Medulla oblongata (tissue), 1 donor: Measurements from ENCODE around the gene LRP2BP.

Experiments used
- DNase-seq: peaks from one replicate; pipeline ENCODE4 v3.0.0-alpha.2; 2015; ENCODE audit errors: extremely low spot score

The LRP2BP gene

DNA sequence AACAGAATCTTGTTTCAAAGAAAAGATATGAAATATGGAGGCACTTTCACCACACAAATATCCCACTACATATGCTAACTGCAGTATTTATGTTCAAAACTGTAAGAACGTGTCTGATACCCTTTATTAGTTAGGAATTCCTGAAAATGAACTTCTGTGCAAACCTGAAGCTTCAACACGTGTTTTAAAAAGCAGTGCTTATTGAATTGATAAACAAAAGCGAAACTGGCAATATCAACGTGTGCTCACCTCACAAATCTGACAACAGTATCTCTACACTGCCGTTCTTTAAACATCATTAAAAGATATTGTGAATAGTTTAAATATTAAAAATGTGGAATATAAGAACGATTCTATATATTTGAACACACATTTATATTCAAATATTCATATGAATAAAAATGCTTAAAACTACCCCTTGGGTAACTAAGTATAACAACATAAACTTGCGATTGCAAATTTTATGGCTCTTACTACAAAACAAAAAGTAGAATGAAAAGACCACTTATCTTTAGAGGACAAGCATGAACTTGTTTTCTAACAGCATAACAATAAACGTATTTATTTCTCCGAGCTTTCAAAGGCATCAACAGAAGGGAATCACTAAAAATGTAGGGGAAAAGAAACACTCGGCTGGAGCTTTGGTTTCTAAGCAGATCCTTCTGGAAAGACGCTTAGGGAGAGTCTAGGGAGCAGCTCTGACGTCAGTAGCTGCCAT, at the start of gene LRP2BP:
LRP2BP (minus strand) TSS at position 687 of the 718 bp plus-strand sequence. CDS start 17,738 bp downstream, outside the sequence.
- peak; percentile 98 for DNase-seq

DNA sequence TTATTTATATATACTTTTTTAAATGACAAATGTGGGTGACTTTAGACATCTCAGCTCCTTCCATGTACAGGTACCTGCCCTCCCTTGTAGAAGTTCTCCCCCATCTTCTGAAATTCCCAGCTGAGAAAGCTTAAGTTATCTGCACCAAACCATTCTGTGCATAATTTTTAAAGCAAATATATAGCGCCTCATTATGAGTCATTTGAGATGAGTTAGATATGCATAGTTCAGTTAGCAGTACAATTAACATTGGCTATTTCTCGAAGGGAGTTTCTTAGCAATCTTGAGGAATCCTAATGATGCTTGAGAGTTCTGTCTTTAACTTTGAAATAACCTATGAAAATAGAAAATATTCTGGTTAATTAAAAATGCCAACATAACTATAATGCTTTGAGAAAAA, 49.5 kb upstream of the LRP2BP start:
- DNase-seq: no peak

DNA sequence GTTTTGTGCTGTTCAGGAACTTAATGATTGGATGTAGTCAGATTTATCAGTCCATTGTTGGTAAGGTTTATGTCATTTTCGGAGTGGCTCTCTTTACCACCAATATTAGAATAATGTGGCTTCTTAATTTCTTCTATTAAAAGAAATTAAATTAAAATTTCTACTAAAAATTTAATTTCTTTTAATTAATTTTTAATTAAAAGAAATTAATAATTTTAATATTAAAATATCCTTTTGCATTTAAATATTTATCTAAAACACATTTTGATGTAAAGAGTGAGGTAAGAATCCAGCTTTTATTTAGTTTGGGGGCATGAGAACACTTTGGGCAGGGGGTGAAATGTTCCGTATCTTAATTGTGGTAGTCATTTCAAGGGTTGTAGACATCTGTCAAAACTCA, 45.8 kb upstream of the LRP2BP start:
- no peak for DNase-seq

DNA sequence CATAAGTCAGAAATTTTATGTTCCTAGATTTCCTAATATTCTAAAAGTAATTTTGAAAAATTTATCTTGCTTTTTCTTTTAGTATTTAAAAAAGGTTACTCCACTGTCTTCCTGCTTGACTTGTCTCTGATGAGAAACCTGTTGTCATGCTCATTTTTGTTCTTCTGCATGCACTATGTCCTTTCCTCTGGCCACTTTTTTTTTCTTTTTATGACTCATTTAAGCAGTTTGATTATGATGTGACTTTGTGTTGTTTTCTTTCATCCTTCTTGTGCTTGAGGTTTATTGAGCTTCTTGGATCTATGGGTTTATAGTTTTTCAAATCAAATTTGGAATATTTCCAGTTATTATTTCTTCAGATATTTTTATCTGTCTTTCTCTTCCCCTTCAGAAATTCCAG, 42.1 kb upstream of the LRP2BP start:
- no peak for DNase-seq

DNA sequence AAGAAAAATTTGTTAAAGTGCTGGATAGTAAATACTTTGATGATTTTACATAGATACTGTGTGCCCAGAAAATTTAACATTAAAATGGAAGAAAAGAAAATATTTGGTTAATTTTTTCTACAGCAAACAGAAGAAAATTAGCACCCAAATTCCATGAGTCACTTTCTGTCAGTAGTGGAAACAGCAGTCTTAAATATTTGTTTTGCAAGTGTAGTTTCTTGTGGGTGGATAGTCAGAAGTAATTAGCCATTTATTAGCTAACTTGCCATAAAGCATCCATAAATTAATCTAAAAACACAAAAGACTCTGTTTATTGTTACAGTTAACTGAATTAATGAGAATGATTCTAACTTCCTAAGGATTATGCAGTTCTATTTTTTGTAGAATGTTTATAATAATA, 39.7 kb upstream of the LRP2BP start:
- DNase-seq: no peak

DNA sequence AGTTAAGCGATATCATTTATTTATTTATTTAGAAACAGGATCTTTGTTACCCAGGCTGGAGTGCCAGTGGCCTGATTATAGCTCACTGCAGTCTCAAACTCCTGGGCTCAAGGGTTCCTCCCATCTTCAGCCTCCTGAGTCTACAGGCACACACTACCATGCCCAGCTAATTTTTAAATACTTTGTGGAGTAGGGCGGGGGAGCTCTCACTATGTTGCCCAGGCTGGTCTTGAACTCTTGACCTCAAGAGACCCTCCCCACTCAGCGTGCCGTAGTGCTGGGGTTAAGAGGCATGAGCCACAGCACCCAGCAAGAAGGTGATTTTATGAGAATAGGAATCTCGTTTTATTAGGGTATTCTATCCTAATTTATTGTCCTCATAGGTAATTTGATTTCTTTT, 33.9 kb upstream of the LRP2BP start:
- DNase-seq: no peak

DNA sequence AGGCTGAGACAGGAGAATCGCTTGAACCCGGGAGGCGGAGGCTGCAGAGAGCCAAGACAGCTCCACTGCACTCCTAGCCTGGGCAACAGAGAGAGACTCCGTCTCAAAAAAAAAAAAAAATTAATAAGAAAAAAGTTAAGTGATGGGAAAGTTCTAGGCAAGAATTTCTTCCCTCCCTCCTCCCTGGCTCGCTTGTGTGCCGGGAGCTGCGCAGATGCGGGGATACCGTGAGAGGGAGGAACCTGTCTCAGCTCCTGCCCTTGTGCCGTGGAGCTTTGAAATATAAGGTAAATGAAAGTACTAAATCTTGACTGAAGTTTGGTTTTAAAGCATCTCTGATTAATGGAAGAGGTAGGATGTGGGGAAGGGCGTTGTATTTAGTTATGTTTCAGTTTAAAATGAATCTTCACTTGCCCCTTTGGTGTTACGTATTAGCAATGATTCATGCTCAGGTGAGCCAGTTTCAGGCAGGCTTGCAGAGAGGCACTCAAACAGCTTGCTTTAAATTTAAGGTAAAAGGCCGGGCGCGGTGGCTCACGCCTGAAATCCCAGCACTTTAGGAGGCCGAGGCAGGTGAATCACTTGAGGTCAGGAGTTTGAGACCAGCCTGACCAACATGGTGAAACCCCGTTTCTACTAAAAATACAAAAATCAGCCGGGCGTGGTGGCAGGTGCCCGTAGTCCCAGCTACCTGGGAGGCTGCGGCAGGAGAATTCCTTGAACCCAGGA, 31.4 kb upstream of the LRP2BP start:
- no peak for DNase-seq

DNA sequence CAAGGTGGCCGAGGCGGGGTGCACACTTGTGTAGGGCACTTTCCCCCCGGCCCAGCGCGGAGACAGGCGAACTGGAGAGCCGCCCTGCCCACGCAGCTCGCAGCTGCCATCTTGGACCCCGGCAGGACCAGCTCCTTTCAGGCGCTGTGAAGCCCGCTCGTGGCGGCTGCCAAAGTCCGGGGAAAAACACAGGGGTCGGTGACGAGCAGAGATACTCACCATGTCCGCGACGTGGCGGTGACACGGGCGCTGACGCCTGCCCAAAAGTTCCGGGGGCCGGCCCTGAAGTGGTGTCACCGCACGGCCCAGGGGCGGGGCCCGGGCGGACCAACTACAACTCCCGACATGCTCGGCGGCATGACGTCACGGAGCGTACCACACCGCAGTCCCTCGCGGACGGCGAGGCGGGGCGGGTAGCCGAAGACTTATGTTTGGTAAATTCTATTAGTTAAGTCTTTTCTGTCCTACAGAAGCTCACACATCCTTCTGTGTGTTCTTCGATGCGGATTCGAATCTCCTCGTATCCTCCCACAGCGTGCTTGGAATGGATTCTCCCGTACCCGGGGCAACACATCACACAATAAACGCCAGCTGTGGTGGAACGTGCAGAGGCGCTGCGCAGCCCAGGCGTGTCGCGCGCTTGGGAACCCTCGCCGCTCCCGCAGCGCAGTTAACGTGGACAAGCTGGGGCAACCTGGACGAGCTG, 30.1 kb upstream of the LRP2BP start, which contains the start of gene UFSP2:
UFSP2 (minus strand) TSS at position 318 of the 706 bp plus-strand sequence; CDS start at position 222, 96 bp downstream.
- DNase-seq: peak; percentile 90

DNA sequence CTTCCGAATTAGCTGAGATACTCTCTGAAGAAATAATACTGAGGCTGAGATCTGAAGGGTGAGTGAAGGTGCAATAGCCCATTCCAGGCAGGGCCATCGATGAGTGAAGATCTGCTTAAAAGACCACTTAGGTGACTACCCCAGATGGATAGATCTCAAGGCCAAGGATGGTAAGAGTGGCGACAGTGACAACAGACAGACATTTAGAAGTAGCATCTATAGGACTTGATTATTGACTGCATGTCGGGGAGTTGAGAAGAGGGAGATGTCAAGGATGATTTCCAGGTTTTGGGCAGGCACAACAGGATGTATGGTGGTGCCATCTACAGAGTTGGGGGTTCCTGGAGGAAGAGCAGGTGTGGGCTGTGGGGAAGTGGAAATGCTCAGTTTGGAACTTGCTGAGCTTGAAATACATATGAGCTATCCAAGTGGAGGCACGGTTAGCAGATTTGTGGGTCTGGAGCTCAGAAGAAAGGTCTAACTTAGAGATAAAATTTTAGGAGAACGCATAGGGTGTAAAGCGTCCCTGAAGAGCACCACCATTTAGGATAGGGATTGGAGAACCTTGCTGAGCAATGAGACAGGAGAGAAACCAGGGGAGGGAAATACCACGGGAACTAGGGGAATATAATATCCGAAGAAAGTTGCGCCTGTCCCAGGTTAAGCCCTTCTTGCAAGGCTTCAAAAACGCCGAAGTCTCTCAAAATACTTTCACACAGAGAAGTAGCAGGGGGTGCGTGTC, 29.4 kb upstream of the LRP2BP start:
- peak; percentile 48 for DNase-seq

DNA sequence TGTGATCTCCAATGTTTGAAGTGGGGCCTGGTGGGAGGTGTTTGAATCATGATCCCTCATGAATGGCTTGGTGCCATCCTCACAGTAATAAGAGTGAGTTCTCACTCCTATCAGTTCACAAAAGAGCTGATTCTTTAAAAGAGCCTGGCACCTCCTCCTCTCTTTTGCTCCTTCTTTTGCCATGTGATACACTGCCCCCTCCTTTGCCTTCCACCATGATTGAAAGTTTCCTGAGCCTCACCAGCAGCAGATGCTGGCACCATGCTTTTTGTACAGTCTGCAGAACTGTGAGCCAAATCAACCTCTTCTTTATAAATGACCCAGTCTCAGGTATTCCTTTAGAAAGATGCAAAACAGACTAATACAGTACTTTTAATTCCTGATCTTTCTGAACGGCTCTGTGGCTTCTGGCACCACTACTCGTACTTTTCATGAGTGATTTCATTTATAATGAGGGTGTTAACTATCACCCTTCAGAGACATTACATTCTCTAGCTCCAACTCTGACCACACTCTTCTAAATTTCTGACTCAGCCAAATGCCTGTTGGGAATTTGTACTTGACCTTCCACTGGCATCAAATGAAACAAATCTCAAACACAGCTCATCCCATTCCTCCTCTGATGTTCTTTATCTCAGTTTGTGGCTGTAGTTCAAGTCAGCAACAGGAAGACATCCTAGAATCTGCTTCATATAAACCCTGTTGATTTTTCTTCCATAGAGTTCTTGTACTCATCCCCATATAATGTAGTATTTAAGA, 25.8 kb upstream of the LRP2BP start:
- no peak for DNase-seq

DNA sequence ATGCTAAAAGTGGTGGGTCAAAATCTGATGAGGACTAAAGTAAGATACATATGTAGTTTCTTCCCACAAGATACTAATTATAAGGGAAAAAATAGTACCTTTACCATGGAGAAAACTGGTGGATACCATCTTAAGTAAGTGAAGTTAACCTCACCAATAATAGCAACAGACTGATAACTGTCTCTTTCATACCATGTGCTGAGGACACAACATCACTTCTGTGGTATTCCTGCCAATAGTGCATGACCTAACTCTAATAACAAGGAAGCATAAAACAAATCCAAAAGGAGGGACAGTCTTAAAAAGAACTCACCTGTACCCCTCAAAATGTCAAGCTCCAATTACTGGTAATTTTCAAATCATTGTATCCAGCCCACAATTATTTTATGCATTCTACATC, 21.2 kb upstream of the LRP2BP start:
- DNase-seq: no peak

DNA sequence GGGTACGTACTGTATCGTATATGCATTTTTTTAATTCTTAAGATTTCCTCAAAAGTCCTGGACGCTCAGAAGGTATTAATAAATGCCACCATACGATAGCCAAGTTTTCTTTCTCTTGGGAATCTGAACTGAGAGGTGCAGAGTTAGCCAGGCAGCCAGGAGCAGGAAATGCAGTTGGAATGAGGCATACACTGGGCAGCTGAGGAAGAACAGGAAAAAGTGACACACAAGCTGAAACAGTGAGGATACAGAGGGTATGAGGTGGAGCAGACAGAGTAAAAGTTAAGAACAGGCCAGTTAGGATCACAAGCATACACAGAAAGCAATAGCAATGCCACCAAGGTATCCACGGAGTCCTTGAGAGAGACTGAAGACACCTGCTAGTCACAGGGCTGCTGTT, 16.7 kb upstream of the LRP2BP start:
- DNase-seq: no peak

DNA sequence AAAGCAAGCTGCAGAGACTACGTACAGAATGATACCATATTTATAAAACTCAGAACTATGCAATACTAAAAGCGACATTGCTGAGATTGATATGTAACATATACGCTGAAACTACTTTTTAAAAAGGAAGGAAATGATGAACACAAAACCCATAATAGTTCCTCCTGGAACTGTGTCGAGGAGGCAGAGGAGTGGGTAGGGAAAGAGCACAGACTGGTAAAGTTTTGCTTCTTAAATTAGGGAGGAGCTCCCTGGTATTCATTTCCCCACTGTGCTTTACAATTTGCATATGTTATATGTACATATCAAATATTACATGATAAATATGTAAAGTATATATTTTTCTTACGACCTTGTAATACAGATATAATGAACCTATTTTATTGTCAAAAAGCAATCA, 16.1 kb upstream of the LRP2BP start:
- no peak for DNase-seq

DNA sequence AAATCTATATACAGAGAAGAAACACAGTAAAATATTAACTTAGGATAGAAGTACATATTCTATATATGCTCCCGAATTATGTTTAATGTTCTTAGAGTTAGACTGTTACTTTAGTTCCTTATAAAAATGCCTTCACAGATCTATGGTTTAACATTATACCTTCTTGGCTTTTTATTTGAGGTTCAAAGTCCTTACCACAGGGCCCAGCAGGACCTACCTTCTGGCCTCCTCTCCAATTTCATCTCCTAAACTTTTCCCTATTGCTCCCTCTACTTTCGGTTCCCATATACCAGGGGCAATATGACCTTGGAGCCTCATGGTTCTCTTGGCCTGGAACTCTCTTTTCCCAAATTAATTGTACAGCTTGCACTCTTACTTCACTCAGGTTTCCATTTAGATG, 12.7 kb upstream of the LRP2BP start:
- no peak for DNase-seq

DNA sequence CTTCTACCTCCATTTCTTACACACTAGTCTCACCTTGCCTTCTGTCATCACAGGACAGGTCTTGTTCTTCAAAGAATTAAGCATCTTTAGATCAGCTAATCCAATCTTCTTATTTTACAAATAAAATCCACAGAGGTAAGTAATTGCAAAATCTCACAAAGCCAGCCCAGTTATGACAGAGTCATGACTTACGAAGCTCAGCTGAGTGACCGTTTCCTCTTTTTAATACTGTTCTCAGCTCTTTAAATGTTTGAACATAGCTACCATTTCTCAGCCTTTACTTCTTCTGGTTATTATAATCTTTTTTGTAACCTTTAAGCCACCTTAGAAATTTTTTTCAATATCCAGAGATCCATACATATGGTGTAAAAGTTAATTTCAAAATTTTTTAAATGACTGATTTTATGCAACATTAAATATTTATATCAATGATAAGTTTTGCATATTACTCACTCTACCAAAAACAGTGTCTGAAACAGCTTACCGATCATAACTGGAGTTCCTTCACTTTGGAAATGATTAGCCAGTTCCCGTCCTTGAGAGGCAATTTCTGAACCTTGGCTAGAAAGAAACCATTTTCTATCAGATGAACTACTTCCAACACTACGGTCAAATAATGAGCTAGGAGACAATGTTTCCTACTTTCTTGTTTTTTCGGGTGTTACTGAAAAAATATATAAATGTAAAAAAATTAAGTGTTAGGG, 9.7 kb upstream of the LRP2BP start:
- DNase-seq: no peak

DNA sequence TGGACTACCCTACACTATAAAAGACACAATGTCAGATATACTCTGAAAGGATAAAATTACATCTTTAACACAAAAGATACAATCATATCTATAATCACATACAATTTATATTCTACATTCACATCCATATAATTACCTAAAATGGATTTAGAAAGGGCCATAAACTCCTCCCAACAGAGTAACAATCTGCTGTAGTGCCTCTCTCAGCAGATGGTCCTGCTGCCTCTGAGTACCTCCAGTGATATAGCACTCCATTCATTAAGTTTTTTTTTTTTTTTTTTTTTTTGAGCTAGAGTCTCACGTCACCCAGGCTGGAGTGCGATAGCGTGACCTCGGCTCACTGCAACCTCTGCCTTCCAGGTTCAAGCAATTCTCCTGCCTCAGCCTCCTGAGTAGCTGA, 8.3 kb upstream of the LRP2BP start:
- DNase-seq: no peak

DNA sequence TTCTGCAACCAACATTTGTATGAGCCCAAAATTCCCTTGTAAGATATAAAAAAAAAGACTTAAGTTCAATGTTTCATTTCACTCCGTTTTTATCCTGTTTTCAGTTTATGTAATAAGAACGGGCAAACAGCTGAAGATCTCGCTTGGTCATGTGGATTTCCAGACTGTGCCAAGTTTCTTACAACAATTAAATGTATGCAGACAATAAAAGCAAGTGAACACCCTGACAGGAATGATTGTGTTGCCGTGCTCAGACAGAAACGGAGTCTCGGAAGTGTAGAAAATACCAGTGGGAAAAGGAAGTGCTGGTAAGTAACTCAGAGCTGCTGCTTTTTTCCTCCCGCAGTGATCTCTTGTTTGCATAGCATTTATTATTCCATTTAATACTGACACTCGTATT, 3.7 kb upstream of the LRP2BP start:
- DNase-seq: peak; percentile 43

DNA sequence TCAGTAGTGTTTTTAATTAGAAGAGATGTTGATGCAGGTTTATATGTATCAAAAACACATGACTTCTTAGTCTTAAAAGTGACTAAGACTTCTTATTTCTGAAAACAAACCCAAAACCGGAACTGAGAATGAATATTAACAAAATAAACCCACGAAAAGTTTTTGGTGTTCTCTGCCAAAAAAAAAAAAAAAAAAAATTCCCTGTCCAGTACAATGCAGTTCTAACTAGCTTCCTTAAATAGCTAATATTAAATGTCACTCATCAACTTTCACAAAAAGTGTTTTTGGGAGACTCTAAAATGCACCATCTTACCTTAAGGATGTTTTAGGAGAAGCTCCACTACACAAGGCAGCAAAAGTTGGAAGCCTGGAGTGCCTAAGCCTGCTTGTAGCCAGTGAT, 2.9 kb upstream of the LRP2BP start:
- peak; percentile 27 for DNase-seq

DNA sequence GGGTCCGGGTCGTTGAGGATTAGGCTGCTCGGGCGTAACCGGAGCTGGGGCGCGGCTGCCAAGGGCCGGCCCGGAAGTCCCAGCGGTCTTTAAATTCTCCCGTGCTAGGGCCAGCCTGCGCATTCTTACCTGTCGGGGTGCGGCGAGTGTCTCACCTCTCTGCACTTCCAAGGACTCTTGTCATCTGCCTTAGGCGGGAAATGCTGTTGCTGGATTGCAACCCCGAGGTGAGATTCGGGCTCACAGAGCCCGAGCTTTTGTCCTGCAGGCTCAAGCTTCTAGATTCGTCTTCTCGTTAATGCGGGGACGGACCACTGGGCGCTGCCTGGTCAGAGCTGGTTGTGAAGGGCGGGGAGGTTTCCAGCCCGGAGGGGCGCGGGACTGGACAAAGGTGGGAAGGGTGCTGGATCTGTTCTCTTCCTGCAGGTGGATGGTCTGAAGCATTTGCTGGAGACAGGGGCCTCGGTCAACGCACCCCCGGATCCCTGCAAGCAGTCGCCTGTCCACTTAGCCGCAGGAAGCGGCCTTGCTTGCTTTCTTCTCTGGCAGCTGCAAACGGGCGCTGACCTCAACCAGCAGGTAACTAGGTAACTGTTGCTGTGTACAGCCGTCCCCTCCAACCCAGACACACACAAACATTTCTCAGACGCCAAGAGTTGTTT, 1.1 kb upstream of the LRP2BP start, which contains the start of gene ANKRD37:
ANKRD37 (plus strand) TSS at position 118 of the 662 bp plus-strand sequence; CDS start at position 201, 83 bp downstream.
- DNase-seq: peak; percentile 47
